Stimulated activated CD8-positive, alpha-beta memory T cell treated with anti-CD3 and anti-CD28 coated beads, Interleukin-4, amount 100 ng/mL, for 48 hours (primary cell): ENCODE results near the gene WSCD2.

ENCODE experiments used
- DNase-seq: peaks from one replicate; pipeline ENCODE4 v3.0.0-alpha.2; 2020

Gene WSCD2

DNA sequence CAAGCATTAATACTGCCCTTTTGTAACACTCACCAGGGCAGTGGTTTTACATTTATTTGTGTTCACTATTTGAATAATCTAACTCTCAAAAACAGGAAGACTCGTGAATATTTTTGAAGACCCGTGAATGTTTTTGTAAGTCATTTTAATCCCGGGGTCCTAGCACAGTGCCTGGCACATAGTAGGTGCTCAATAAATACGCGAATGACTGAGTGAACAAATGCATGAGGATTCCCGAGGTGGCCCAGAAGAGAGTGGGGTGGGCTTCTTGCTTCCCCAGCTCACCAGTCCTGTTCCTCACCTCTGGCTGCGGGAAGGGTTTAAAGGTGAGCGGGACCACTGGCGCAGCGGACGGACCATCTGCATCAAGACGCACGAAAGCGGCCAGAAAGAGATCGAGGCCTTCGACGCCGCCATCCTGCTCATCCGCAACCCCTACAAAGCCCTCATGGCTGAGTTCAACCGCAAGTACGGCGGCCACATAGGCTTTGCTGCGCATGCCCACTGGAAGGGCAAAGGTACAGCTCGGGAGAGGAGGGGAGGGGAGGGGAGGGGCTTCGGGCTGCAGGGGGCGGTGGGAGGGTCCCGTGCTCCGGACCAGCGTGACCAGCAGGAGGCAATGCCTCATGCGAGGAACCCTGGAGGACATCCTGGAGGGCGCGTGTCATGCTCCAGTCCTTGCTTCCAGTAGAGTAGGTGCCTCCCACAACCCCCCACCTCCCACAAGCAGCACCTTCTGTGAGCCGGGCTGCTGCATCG lies 111.1 kb downstream of the WSCD2 start:
- DNase-seq = no peak

DNA sequence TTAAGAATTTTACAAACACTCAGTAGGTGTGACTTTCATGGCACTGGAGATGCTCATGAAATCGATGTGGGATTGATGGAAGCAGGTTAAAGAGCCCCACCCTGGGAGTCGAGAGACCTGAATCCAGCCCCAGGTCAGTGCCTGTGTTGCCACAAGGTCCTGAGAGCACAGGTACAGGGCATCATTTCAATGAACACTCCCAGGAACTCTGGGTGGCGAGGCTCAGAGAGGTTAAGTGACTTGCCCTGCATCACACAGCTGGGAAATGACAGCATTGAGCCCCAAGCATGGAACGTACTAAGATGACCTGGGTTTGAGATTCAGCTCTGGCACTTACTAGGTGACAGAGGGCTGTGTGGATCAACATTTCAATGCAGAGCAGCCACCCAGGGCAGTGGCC lies 111.8 kb downstream of the WSCD2 start:
- DNase-seq = no peak

DNA sequence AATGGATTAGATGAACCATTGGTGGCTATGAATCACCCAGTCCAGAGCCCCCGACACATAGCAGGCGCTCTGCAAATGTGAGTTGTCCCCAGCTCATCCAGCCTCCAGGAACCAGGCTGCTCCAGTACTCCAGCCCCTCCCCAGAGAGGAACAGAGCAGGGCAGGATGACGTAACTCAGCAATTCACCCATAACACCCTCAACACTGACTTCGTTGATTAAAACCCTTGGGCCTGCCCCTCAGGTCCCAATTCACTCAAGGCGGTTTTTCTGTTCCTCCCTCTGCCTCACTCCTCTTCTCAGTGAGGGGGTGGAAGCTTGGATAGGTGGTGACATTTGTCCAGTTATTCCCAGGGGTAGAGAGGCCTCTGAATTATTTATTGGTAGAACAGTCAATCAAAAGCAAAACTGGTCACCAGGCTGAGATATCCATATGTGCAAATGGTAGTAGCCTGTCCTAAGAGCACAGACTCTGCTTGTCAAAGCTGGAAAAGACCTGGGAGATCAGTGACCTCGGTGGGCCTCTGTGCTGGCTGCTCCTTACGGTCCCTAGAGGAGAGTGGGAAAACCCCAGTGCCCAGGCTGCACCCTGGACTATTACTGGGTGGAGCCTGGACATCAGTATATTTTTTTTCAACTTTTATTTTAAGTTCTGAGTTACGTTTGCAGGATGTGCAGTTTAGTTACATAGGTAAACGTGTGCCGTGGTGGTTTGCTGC lies 113.1 kb downstream of the WSCD2 start:
- no peak for DNase-seq

DNA sequence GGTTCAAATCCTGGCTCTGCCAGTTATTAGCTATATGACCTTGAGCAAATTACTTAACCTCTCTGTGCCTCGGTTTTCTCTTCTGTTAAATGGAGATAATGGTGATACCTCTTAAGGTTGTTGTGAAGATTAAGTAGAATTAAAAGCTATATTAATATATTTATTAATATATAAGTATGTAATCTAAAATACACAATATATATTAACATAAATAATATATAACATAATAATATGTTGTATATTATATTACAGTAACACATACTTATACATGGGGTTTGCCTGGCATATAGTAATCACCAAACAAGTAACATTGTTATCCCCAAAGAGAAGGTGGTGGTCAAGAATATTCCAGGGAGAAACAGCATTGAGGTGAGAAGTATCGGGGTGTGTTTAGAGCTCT lies 118.0 kb downstream of the WSCD2 start:
- no peak for DNase-seq

DNA sequence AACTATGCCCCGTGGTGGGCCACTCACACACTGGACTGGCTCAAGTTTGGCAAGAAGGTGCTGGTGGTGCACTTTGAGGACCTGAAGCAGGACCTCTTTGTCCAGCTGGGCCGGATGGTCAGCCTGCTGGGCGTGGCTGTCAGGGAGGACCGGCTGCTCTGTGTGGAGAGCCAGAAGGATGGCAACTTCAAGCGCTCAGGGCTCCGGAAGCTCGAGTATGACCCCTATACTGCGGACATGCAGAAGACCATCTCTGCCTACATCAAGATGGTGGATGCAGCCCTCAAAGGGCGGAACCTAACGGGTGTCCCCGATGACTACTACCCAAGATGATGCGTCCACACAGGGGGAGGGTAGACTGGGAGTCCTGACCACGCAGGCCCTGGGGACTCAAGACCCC lies 118.9 kb downstream of the WSCD2 start:
- no peak for DNase-seq

DNA sequence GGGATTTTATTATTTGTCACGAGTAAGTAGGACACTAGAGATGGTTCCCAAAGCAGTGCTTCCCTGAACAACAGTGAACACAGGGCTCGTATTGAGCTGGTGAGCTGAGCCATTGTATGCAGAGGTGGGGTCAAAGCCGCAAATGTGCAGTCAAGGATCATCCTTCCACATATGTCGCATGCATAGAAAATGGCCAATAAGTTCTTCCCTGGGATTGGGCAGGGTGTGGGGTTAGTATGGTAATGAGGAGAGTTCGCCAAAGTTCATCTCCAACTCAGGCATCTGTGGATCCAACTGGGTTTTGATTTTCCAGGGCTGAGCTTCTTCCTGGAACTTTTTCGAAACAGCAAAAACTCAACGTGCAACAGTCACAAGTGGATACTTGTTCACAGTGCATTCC lies 123.4 kb downstream of the WSCD2 start:
- DNase-seq = no peak

DNA sequence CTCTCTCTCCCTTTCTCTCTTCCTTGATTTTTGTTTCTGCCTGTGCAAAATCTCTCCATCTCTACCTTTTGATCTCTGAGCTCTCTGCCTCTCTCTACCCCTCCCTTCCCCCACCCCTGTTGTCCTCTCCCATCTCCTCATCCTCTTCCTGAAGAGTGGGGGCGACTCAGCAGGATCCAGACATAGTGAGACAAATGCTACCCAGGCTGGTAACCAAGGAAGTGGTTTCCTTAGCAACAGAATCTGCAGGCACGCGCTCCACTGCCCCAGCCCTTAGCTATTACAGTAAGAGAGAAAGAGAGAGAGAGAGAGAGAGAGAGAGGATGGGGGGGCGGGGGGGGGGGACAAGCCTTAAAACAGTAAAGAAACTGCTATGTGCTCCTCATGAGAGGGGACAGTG lies 124.5 kb downstream of the WSCD2 start:
- DNase-seq = no peak

DNA sequence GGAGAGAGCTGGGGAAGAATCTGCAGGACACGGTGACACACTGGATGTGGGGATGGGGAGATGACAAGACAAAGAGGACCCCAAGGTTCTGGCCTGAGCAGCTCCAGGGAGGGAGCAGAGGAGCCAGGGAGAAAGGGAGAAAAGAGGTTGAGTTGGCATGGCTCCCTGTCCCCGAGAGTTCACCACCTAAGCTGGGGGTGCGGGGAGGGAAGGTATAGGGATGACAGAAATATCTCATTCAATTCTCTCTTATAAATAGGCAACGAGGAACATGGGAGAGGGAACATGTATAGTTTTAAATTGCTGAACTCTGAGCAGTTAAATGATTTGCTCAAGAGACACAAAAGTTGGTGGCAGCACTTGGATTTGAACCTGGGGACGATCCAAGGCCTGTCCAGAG lies 124.9 kb downstream of the WSCD2 start:
- DNase-seq = no peak

DNA sequence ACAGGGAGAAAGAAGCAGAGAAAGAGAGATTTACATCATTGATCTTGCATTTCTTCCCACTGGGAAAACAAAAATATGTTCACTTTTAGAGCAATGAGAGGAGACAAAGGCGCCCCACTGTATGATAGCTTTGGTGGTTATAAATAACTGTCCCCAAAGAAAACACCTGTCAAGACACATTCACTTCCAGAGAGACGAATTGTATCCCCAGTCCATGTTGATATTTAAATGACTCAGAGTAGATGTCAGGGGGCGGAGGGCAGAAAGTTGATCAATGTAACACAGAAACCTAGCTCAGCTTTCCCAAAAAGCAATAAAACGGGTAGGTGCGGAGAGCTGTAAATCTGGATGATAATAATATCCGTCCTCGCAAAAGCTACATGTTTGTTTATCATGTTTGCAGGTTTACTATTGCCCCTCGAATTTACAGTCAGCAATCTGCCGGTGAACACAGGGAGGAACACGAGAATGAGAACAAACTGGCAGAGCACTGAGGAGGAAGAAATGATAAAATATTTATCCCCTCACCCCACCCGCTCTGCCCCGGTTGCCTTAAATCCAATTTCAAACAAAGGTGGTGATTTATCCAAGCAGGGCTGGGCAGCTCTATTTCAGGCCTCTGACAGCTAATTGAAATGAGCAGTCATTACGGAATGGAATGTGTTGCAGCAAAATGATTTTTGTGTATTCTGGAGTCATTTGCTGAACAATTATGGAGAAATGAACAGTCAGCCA lies 125.6 kb downstream of the WSCD2 start:
- DNase-seq = no peak

DNA sequence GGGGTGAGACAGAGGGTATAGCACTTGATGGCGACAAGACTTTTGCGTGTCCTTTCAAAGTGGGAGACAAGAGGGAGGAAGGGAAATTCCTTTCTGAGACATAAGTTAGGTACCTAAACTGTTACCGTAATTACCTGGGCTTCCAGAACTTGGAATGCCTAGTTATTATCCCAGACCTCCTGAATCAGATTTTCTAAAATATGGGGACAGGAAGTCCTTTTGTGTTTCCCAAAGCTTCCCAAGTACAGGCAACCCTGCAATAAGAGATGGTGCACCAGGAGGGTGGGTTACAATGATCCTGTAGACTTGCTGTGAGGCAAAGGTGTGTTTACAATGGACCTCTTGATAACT lies 126.1 kb downstream of the WSCD2 start:
- DNase-seq = no peak

DNA sequence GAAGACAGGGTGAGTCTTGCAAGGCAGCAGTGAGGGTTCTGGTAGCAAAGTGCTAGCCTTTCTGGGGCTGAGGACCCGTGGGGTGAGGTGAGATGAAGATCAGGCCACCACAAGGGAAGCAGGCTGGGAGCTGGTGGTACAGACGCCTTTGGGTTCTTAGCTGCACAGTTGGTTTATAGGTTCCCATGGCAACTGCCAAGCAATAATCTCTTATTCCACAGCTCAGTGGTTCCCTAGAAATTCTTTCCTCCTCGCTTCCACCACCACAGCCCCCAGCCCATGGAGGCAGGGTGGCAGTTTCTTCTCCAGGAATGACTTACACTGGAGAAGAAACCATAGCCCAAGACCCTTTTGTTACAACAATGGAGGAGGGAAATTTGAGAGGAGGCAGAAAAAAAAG lies 127.9 kb downstream of the WSCD2 start:
- no peak for DNase-seq

DNA sequence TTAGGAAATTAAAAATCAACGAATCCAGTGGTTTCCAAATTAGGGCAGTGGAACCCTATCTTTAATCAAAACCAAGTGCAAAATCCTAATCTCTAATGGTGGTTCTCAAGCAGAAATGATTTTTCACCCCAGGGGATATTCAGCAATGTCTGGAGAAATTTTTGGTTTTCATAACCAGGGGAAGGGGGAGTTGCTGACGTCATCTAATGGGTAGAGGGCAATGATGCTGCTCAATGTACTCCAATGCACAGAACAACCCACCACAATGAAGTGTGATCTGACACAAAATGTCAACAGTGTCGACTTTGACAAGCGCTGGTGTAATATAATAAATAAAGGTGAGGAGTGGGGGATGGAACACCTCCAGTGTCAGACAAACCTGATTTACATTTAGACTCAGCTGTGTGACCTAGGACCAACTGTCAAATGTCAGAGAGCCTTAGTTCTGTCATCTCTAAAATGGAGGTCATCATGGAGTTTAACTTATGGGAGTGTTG lies 128.6 kb downstream of the WSCD2 start:
- DNase-seq = no peak

DNA sequence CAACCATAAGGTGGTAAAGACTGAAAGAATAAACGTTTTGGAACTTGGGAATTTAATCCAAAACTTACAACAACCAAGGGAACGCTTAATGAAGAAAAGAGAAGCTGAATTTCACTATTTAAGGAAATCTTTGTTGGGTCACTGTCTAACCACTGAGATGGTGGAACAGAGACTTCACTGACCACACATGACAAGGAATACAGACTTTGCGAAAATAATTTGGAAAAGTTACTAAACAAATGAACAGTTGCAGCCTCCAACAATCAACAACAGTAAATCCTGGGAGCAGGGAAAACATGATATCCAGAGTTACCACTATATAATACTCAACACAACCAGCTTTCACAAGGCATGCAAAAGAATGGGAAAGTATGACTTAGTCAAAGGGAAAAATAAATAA lies 131.0 kb downstream of the WSCD2 start:
- DNase-seq = no peak

DNA sequence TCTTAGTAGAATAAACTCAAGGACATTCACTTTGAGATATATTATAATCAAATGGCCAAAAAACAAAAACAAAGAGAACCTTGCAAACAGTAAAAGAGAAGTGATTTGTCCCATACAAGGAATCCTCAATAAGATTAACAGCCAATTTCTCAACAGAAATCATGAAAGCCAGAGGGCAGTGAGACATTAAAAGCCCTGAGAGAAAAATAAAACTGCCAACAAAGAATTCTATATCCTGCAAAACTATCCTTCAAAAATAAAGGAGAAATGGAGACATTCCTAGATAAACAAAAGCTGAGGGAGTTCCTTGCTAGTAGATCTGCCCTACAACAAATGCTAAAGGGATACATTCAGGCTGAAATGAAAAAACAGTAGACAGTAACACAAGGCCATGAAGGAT lies 131.9 kb downstream of the WSCD2 start:
- DNase-seq = no peak

DNA sequence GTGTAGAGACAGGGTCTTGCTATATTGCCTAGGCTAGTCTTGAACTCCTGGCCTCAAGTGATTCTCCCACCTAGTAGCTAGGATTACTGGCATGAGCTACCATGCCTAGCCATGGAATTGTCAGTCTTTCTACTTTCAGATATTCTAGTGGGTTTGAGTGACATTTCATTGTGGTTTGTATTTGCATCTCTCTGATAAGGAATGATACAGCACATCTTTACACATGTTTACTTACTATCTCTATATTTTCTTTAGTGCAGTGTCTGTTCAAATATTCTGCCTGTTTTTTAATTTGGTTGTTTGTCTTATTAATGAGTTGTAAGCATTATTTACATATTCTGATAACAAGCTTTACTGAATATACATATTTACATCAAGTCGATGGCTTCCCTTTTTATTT lies 136.4 kb downstream of the WSCD2 start:
- no peak for DNase-seq

DNA sequence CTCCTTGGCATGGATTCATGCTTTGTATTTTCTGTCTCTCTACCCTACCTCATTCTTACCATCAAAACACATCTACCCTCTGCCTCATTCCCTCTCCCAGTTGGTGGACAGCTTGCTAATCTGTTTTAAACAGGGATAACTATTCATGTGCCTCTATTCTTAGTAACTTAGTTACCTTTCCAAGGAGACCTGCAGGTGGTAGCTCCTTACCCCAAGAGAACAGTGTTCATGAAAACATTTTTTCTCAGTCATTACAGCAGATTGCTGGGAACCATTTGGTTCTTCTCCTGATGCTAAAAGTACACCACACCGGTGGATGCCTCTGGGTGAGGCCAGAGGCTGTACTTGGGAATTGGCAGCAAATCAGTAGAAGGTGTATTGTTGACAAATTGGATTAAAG lies 137.0 kb downstream of the WSCD2 start:
- DNase-seq = no peak

DNA sequence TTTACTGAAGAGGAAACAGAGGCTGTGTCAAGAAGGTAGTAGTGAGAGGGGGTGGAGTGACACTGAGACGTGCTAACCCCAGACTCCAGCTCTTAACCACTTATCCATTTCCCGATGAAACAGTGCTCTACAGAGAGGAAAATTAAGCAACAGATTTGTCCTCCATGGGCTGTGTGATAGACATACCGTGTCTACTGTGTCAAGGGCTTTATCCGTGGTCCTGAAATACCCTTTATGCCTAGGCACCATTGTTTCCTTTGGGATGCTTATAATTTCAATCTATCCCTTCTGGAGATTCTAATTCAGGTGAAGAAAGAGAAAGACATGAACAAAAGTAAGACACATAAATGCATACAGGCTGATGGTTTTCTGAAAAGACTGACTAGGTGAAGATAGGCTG lies 138.4 kb downstream of the WSCD2 start:
- no peak for DNase-seq

DNA sequence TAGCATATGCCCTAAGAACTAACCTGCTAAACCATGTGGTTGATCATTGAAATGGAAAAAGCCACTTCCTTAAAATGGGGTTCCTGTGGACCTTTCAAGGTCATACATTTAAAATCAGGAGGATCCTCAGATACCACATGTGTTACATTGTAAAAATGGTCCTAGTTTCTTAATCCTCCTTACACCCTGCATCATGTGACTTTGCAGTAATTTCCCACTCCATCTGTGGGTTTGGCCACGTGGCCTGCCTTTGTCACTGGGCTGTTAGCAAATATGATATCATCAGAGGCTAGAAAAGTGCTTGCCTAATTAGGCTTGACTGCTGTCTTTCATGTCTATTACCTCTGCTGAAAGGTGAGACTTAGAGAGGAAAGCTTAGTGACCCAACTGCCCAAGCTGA lies 139.3 kb downstream of the WSCD2 start:
- no peak for DNase-seq

DNA sequence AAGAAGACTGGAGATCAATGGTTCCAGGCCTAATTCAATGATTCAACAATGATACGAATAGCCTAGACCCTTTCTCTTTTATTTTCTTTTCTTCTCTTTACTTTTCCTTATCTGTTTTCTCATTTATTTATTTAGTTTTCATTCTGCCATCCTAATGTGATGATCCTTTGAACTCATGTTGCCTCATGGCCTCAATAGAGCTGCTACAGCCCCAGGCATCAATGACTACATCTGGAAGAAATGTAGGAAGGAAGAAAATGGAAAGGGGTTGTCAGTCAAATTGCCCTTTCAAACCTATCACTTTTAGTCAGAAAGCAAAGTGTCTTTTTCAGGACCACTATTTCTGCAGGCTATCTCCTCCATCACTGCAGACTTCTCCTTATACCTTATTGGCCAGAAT lies 140.1 kb downstream of the WSCD2 start:
- no peak for DNase-seq

DNA sequence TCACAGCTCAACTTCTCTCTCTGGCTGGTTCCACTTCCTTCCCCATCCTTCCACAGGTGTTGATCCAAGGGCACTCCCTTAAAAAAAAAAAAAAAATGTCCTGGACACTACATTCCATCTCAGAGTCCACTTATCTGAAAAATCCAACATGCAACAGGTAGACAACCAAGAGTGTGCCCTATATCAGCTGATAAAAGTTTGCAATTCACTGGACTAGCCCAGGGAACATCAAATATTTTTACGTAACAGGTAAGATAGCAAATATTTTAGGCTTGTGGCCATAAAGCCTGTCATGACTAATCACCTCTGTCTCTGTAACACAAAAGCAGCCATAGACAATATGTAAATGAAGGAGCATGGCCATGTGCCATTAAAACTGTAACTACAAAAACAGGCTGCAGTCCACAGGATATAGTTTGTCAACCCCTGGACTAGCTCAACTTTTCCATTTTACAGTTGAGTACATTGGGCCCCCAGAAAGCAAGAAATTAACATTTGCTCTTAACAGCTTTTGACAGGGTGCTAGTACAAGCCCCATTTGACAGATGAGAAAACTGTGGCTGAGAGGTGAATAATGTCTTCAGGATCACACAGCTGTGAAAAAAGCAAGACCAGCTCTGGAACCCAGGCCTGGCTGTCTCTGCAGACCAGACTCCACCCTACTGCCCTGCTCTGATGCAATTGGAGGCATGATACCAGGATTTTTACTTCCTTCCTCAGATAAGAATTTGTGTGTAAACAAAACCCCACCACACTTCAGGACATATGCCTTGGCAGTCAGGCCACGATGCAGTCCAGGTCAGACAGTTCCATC lies 141.2 kb downstream of the WSCD2 start:
- DNase-seq = no peak

DNA sequence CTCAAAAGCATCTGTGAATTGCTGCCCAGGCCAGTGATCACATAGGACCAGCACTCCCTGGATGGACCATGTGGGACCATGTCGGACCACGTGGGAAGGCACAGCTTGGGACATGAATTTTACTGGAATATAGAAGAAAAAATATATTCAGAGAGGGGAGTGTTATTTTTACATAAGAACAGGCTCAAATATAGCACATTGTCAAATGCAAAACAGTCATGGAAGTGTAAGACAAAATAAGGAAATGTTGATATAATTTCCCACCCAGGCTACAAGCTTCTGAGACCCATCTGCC lies 141.7 kb downstream of the WSCD2 start:
- DNase-seq = no peak

DNA sequence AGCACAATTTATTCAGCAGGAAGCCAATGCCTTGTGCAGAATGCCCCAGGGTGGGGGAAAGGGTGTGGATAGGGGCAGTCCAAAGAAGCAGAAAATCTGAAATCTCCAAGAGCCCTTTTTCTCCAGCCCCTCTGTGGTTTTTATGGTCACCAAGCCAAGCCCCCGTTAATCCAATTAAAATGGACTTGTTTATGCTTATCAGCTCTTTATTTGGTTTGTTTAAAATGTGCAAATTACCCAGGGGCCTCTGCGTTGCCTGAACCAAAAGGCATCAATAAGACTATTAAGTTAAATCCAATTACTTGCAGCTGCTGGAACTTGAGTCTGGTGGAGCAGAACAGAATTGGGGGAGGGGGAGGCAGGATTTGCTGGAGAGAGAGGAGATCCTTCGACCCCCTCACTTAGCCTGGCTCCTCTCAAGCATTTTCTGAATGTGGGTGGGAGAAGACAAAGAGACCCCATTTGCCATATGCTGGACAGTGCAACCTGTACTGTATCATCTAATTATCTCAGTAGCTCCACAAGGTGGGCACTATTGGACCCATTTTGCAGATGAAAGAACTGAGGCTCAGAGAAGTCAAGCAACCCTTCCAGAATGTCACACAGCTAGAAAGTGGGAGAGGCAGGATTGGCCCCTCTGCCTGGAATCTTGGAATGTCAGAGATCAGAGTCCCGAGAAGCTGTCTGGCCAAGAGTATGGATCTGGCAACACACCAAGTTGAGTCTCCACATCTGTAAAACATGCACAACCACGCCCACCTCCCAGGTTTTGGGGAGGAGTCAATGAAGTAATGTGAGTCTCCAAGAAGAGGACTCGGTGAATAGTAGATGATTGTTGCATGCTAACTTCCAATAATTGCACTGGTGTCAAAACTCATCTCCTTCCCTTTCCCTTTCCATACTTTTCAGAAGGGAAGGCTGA lies 143.1 kb downstream of the WSCD2 start:
- no peak for DNase-seq
